Cerebellar nuclear complex (tissue), 1 donor: ENCODE measurements around the gene TMEM117.

Experiments
- DNase-seq, 2 experiments: peaks; one replicate each; lab custom pipeline; 2025; lab: John Stamatoyannopoulos, UW

TMEM117 gene

DNA sequence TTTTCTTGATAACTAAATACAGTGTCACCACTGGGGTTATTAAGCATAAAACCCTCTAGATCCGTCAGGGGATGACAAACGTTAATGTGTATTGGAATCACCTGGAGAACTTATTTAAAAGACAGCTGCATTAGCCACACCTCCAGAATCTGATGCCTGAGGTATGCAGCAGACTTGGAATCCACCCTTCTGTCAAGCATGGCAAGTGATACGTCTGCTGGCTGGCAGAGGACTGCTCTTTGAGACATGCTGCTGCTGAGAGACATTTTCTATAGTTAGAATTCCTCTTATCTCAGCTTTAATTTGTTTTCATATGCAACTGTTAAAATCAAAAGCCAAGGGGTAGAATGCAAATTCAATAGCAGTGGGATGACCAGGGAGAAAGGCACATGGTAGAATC, 544.0 kb downstream of the TMEM117 start:
- DNase-seq: no peak

DNA sequence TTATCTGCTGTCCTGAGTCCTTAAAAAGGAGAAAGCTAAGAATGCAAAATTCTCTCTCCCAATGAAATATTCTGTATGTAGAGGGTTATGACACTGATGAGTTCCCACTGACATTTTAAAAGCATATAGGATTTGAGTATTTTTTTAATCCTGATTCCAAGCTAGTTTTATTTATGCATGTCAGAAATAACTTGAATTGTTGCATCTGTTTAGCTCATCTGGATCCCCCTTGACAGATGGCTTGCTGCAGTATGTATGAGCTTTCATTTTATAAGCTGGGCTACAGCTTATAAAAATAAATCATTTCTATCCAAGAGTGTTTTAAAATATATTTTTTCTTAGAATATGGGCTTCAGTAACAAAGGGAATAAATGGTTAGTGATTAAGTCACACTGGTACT, 545.0 kb downstream of the TMEM117 start:
- no peak for DNase-seq

DNA sequence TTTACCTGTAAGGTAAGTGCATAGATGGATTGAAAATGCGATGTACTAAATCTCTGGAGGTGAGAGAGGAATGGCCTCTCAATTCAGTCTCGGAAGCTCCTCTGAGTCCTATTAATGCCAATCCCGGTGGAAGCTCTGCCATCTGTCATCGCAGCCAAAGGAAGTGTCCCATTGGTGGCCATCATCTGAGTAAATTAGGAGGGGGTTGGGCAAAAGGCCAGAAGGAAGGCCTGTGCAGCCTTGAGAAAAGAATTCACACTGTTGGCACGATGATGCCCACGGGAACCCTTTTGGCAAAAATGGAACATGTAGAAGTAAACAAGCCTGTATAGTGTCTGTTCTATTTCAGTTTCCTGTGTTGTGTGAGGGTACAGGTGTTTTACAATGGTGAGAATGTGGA, 545.5 kb downstream of the TMEM117 start:
- peak; percentile 54 to 77 for DNase-seq

DNA sequence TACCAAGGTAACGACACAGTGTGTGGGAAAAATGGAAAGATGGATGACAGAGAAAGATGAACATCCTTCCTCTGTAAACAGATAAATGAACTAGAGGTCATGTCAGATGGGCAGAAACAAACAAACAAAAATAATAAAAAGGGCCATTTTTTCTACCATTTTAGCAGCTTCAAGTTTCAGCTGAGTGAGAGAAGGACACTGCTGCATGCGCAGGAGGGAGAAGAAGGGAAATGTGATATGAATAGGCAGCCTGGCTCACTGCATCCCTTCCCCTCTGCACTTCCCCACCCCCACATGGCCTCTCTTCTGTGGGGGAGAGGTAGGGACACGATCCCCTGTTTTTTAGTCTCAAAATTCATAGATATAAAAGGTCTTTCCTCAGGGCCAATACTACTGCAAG, 548.3 kb downstream of the TMEM117 start:
- DNase-seq: no peak

DNA sequence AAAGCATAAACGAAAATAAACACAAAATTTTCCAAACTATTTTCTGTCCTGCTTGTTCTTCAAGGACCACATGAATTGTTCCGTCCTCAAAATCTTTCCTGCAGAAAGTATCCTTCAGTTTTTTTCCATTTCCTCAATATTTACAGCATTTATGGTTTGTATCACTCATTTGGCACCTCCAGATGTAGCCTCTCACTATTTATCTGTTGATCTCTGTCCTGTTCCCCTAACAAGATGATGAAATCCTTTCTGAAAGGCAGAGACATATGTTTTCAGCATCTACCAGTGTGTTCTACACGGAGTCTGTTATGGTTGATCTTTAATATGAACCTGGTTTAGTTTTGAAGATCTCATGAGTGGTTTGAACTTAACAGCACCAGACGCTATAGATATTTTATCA, 550.1 kb downstream of the TMEM117 start:
- DNase-seq: no peak

DNA sequence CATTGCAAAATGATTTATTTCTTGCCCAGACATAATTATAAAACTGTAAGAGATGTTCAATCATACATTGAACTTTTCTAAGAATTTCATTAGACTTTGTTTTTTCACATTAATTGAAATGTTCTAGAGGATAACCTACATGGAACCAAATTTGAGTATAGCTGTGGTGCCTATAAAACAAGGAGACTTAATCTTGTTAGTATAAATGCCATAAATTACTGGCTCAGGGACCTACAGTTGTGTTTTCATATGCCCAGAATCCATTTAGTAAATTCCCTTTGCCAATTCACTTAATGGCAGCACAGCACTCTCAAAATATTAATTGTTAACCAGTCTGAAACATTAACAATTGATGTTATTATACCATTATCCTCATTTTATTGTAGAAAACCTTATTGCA, 551.7 kb downstream of the TMEM117 start:
- DNase-seq: no peak

DNA sequence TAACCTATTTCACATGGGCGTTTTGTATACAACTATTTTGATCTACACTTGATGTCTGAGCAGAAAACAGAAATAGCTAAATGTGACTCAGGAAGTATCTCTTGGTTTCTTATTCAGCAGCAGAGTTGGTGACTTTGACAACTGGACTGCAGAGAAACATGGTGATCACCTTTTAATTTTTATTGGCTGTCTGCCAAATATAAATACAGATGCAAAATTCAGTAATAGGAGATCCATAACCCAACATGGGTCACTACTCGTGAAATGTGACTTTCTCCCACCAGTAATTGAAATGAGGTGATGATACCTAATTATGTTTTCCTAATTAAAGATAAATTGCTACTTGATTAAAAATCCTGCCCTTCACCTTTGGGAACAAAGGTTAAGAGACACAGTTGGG, 553.2 kb downstream of the TMEM117 start:
- DNase-seq: no peak

DNA sequence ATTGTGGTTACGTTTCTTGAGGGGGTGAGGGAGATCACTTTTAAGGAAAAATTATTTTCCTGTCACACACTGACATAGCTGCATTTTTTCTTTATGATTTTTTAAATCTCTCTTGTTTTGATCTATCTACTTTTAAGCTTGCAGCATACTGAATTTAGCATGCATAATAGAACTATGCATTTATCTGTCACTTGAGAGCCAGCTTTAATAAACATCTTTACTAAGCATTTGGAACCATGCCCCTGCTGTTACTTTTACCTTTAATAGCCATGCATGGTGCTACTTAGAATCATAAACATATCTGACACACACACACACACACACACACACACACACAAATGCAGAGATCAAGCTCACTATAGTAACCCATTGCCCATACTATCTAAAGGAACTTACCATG, 554.0 kb downstream of the TMEM117 start:
- DNase-seq: no peak

DNA sequence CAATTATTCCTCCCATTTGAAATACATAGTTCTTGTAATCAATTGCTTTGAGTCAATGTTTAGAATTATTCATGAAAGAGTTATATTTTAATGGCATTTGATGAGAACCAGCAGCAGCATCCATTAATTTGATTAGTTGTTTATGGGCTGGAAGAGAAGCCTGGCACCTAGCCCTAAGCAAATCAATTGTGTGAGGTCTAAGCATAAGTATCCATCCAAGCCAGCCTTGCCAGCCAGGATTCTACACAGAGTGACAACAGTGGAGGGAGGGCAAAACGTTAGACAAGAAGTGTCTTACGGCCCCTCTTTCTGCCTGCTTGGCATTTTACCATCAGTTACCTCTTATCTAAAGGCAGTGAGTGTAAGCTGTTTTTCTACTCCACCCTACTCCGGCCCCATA, 561.8 kb downstream of the TMEM117 start:
- DNase-seq: no peak

DNA sequence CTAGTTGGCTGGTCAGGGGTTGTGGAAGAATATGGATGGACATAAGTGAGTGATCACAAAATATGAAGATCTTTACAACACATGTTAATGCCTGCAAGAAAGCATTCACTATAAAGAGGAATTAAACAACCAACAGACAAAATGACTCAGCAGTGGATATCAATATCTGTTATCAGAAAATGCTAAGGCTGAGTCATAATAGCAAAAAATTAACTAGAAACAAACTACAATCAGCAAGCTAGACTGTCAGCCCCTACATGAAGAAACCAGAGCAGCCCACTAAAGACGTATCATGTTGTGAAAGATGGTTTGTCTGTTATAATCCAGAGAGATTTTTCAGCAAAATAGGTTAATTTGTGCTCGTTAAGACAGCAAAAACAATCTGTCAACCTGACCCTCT, 567.3 kb downstream of the TMEM117 start:
- no peak for DNase-seq

DNA sequence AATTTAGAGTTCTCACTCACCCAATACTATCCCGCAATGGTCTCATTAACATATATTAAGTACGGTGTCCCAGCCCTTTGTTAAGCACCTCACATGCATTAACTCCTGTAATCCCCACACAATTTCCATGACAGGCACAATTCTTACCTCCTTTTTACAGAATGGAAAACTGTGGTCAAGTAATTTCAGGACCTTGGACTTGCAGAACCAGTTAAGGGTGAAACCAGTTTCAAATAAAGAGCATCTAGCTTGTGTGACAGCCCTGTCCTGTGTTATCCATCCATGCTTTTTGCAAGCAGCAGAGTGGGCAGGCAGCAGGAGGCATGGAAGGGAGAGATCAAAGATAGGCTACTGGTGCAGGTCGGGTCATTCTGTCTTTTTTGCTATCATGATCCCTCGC, 569.4 kb downstream of the TMEM117 start:
- DNase-seq: no peak

DNA sequence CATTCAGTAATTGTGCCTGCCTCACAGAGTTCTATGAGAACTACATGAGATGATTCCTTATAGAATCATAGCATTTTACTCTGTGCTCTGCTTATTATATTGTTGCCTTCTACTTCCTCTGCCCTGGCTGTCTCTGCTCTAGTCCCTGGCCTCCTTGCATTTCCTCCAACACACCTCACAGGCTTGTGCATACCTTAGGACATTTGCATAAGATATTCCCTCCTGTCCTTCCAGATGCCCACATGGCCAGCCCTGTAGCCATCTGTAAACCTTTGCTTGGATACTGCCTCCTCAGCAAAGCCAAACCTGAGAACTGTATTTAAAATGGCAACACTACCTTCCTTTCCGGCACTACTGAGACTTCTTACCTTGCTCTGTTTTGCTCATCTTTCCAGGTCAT, 586.7 kb downstream of the TMEM117 start:
- DNase-seq: no peak

DNA sequence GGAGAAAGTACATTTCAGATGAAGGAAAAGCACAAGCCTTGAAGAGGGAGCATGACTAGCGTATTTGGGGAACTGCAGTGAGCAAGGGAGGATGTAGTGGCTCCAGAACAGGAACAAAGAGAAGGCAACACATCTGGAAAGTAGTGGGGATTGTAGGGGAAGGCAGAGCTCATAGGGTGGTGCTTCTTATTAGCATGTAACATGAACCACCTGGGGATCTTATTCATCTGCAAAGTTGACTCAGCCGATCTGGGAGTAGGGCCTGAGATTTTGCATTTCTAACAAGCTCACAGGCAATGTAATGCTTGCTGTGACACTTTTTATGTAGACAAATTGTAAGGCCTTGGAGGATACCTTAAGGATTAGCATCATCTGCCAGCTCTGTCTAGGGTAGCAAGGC, 592.9 kb downstream of the TMEM117 start:
- DNase-seq: no peak

DNA sequence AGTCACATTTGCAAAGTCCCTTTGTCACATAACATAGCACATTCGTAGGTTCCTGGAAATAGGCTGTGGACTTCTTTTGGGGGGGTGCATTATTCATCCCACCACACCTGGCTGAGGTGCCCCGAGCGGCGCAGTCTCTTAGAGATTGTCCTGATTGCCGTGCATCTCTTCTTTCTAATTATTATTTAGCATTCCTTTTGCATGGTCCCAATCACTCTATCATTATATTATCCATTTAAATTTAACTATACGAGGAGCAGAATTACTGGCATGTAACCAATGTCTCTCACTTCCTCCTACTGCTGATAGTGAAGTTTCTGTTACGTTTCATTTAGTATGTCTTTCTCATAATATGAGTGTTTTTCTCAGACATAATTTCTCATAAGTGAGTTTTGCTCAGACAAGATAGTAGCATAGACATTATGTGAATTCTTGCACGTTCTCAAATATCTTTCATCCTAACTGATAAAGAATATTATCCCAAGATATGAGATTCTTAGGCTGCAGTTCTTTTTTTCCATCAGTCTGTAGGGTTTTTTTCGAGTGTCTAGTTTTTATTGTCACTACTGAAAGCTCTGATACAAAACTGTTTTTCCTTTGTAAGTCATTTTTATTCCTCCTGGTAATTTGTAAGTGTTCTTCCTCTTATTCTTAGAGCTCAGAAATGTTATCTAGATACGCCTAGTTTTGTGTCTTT, 595.9 kb downstream of the TMEM117 start:
- DNase-seq: no peak

DNA sequence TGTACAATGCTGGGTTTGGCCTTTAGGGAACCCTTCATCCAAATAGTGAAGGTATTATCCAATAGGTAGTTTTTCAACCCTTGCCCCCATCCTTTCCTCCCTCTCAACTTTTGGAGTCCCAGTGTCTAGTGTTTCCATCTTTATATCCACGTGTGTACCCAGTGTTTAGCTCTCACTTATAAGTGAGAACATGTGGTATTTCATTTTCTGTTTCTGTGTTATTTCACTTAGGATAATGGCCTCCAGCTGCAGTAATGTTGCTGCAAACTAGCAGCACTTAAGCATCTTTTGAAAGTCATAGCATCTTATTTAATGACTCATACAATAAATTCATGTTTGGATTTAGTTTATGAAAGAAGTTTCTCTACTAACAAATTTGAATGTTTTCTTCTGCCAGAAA, 597.8 kb downstream of the TMEM117 start:
- DNase-seq: no peak

DNA sequence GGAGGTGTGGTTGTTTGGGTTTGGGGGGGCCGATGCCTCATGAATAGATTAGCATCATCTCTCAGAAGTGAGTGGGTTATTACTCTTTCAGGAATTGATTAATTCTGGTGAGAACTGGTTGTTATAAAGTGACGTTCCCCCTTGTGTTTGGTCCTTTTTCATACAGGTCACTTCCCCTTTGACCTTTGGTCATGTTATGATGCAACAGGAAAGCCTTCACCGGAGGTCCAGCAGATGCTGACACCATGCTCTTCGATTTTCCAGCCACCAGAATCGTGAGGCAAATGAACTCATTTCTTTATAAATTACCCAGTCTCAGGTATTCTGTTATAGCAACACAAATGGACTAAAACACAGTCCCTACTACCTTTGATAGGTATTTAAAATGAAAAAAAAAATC, 600.9 kb downstream of the TMEM117 start:
- DNase-seq: no peak
